NCI-H526 treated with DMSO at 0.1 percent for 48 hours (cell line): ENCODE results near the gene EIF1.
"Not testable (repeated sequence)": the region's sequence is repeated elsewhere in the genome, so short reads cannot be mapped to it uniquely, and the experiment has no call there.

Experiments used
- DNase-seq: peaks from one replicate; lab custom pipeline; 2025; lab: John Stamatoyannopoulos, UW

EIF1 gene

DNA sequence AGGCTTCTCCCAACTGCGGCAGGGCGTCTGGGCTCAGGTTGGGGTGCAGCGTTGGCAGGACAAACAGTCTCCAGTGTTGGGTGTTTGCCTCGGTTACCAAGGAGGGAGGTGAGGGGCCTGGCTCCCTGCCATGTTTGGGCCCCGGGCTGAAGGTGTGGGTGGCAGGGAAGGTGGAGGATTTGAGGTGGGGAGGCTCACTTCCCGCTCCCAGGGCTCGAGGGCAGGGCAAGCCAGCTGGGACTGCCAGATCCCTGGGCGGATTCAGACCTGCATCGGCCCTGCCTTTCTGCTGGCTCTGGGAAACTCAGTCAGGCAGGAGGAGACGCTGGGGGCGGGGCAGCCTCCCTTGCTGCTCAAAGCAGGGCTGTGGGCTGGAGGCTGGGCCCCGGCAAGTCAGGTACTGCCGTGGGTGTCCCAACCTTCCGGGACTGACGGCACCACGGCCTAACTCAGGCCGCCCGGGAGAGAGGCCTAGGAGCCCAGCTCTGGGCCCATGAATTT lies 33.0 kb upstream of the EIF1 start:
- peak; percentile 78 for DNase-seq

DNA sequence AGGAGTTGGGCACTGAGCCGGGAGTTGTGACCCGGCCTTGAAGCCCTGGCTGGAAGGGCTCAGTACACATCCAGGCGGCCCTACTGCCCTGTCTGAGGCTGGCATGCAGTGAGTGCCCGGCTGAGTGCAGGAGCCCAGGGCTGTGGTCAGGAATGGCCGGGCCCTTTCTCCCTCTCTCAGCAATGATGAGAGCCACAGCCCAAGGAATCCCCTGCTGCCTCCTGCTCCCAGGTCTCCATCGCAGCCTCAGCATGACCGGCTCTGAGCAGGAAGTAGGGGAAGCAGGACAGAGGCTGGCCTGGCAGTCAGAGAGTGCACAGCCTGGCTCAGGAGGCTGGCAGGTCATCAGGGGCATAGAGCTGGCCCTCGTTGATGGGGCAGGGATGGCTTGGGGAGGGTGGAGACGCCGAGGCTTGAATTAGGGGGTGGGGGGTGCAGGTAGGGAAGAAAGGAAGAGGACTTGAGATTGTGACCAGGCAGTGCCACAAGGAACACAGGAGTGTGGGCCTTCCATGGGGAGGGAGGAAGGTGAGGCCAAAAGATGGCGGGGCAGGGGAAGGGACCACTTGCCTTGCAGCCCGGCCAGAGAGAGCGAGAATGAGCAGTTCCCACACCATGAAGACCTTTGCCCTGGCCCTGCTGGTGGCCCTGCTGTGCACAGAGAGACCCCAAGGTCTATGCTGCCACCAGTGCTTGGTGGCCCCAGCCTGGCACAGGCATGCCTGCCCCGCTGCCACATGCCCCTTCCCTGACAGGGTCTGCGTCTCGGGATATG lies 32.2 kb upstream of the EIF1 start:
- DNase-seq = no peak

DNA sequence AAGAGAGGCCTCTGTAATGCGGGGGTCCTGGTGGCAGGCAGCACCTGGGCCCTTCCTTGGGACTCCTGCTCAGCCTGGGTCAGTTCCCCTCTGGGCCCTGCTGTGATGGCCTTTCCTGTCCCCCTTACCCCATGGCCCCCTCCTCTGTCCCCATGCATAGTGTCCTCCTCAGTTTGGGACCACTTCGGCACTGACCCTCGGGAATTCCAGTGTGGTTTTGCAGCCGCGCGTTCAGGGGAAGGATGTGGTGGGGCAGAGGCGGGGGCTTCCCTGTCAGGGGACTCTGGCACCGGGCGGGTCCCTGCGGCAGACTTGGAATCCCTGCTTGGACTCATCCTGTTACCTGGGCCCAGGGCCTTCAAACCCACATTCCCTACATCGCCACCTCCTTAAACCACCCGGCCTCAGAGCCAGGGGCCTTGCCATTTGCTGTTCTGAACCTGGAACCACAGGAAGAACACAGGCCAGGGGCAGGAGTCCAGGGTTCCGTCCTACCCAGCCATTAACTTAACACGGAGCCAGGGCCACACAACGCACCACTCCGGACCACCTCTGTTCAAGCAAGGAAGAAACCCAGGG lies 31.4 kb upstream of the EIF1 start:
- no peak for DNase-seq

- no peak for DNase-seq
These were observed 30.7 kb upstream of the EIF1 start for GRCh38 chr17:41657936-41658335.

GRCh38 chr17:41658846-41659245 lies 29.8 kb upstream of the EIF1 start:
- DNase-seq = no peak

DNA sequence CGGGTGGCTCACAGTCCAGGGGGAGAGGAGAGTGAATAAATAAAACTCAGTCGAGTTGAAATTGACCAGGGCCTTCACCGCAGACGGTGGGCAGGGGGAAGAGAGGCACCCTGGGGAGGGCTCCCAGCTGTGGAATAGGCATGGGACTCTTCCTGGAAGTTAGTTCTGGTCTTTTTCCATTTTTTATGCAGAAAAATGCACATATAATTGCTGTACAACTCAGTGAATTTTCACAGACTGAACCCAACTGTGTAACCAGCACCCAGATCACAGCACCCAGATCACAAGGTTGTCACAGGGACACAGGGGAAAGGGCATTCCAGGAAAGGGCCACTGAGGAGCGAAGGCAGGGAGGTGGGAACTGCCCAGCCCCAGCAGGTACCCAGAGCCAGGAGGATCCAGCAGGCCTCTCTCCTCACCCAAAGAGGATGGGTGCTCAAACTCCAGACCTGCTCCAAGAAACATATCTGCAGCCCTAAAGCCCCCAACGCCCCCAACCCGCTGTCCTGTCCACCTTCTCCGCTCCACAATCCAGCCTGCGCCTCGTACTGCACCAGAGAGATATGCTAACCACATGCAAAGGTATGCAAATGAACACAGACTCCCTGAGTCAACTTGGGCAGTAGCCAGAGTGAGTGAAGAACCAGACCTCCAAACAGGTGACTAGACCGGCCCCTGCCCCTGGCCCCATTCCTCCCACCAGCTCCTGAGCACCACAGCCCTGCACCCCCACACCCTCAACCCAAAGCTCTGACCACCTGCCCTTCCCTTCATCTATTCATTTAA lies 29.1 kb upstream of the EIF1 start:
- peak; percentile 94 for DNase-seq

- DNase-seq = no peak
These were observed 28.4 kb upstream of the EIF1 start for GRCh38 chr17:41660221-41660711.

DNA sequence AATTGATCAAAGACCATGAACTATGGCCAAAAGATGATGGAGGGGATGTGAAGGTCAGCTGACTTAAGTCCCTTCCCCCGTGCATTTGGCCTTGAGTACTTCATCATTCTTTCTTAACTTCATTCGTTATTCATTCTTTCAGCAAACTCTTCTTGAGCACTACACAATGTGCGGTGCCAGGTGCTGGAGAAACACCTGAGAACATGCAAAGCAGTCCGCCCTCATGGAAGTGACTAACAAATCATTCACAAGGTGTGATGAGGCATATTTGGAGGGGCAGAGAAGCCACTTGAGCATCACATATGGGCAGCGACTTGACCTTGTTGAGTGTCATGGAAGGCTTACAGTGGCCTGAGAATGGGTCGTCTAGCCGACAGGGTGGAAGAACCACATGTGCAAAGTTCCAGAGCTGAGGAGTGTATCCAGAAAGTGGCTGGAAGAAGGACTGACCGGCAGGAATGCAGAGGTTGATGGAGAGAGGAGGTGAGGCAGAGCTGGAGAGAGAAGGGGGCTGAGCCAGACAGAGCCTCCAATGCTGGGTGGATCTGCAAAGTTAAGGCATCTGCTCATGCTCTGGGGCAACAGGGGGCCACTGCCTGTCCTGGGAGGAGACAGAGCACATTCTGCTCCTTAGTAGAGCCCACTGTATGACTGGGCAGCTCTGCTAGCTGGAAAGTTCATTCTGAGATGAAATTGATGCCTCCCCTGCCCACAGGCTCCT lies 25.1 kb upstream of the EIF1 start:
- peak; percentile 45 for DNase-seq

- DNase-seq = no peak
These were observed 24.6 kb upstream of the EIF1 start for GRCh38 chr17:41664172-41664457.

DNA sequence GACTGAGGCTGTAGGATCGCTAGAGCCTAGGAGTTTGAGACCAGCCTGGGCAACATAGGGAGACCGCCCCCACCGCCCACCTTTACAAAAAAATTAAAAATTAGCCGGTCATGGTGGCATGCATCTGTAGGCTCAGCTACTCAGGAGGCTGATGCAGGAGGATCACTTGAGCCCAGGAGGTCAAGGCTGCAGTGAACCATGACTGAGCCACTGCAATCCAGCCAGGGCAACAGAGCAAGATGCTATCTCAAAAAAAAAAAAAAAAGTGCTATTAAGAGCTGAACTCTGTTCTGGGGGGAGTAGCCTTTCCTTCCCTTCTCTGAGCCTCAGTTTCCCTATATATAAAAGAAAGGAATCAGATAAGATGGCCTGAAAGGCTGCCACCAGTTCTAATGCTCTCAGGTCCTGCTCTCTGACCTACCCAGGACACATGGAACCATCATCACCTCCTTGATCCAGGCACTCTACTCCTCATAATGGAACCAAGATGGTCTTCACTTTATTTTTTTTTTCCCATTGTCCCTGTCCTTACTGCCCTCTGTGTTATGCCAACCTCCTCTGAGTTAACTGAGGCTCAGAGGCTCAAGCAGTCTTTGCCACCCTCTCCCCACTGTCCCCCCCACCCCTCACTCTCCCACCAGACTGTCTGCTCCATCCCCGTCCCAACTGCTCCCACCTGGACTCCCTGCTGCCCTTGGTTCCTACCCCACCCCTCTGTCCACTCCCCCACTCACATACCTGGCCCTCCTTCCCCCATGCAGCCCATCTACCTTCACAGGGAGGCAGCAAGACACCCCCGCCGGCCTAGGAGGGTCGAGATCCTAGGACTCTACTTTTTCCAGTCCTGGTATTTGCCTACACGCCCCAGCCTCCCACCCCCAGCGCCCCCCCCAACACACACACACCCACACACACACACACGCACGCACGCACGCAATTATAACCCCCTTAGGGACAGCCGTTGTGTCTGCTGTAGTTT lies 23.8 kb upstream of the EIF1 start:
- DNase-seq = no peak

GRCh38 chr17:41665566-41666236 lies 23.0 kb upstream of the EIF1 start:
- peak; percentile 80 for DNase-seq

DNA sequence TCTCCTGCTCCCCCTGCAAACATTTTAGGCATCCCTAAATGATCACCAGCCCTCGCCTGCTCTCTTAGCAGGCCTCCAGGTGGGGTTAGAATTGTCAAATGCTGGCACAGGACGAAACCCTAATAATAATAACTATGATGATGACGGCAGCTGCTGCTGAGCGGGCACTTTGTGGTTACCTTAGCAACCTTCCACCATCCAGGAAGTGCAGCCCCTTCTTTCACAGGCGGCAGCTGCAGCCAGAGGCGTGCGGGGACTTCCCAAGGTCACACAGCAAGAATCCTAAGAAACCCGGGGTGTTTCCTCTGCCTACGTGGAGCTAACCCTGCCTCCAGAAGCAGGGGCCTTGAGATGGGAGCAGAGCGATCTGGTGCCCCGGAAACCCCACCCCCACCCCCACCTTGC lies 22.4 kb upstream of the EIF1 start:
- no peak for DNase-seq

DNA sequence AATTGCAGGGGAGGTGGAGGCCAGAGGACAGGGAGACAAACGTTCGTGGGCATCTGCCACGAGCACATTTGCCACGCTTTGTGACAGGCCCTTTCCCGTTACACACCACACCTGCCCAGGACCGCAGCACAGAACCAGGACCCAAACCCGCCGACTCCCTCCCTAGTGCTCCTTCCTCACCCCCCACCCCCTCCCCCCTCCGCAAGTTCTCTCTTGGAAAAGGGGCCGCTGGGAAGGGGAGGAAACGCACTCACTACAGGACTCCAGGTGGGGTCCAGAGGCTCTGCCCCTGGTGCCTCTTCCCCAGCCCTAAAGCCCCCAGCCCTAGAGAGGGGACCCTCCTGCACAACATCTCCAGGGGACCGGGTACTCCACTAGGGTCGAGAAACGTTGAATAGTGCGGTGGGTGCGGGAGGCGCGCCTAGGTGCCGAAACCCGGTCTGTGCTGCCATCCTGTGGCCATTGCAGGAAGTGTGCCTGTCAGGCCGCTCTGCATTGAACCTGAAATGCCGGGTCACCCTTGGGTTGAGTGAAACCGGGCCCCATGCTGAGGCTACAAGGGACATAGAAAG lies 21.9 kb upstream of the EIF1 start:
- DNase-seq = peak; percentile 73

DNA sequence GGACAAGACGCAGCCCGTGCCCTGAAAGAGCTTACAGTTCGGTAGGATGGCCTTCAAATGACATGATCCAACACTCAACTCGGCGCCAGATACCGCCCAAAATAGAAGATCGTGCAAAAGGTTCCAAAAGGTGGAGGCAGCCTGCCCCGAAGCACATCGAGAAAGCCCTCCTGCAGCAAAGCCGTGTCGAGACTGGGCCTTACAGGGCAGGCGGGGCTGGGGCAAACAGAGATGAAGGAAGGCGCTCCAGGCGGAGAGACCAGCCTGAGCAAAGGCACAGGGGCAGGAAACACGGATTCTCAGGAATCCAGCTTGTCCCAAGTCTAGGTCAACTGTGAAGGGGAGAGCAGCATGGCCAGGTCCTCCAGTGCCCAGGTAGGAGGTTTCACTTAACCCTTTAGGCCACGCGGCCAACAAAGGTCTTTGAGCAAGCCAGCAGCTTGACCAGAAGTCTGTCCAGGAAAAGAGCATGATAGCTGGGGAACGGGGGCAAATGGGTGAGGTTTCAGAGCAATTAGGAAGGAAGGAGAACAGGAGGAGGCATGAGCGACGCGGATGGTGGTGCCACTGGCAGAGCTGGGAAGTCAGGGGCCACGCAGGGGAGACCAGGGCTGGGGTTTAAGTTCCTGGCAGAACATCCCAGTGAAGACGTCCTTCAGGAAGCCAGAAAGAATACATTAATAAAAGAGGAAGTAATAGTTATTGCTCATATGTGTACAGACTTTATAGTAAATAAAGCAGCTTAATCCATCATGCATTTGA lies 21.2 kb upstream of the EIF1 start:
- DNase-seq = no peak

DNA sequence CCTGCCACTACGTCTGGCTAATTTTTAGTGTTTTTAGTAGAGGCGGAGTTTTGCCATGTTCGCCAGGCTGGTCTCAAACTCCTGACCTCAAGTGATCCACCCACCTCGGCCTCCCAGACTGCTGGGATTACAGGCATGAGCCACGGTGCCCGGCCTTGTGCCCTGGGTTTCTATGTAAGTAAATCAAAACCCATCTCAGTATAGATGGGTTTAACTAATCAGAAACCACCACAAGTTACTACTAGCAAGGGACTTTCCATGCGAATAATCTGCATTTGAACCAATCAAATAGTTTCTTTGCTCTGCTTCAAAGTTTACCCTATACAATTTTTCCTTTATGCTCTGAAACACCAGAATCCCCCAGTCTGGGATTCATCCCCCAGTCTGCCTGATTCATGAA lies 16.5 kb upstream of the EIF1 start:
- DNase-seq = no peak

- DNase-seq = not testable (repeated sequence)
These were observed 13.3 kb upstream of the EIF1 start for GRCh38 chr17:41675157-41676057.

DNA sequence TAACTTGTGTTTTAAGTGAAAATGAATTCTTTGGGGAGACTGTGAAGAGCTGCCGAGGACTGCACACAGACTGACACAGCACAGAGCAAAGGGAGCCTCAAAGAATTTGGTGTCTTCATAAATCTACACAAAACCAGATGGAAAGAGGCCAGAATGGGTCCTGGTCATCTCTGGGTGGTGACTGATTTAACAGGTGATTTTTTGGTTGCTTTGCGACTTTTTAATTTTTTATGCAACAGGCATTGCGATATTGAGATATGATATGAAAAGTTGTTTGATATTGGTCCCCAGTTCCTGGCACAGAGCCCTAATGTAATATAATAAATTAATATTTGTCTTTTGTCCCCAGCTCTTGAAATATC lies 12.6 kb upstream of the EIF1 start:
- DNase-seq = no peak

DNA sequence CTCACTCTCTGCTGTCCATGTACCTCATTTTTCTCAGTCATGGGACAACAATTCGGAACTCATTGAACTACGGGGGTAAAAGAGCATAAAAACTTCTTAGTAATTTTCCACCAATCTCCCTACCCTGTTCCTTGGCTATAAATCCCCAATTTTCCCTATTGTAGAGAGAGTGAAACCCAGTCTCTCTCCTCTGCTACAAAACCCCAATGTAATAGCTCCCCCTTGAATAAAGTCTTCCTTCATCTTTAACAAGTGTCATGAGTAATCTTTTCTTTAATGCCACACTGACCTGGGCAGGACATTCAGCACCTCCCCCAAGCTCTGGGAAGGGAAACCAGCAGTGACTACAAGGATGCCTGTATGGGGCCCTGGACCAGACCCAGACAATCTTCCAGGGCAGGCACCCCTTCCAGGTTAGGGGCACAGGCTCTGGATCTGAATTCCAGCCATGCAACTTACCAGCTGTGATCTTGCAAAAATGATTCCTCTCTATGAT lies 10.2 kb upstream of the EIF1 start:
- no peak for DNase-seq
